ENCODE data around the gene VWF.

VWF gene

GRCh38 chr12:5984873-5985272, 139.6 kb downstream of the VWF start:
- DNase-seq (ENCODE audit: low read depth, low spot score) = no peak

- DNase-seq (ENCODE audit: low read depth, low spot score) = no peak
Observed at GRCh38 chr12:5982106-5982505, 142.4 kb downstream of the VWF start.

DNA sequence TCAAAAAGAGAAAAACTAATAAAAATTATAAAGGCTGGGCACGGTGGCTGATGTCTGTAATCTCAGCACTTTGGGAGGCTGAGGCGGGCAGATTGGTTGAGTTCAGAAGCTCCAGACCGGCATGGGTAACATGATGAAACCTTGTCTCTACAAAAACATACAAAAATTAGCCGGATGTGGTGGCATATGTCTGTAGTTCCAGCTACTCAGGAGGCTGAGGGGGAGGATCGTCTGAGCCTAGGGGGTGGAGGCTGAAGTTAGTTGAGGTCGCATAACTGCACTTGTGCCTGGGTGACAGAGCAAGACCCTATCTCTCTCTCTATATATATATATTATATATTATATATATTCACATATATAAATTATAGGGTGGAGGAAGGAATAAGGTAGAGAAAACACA, 146.9 kb downstream of the VWF start:
- no peak for DNase-seq (ENCODE audit: low read depth, low spot score)

DNA sequence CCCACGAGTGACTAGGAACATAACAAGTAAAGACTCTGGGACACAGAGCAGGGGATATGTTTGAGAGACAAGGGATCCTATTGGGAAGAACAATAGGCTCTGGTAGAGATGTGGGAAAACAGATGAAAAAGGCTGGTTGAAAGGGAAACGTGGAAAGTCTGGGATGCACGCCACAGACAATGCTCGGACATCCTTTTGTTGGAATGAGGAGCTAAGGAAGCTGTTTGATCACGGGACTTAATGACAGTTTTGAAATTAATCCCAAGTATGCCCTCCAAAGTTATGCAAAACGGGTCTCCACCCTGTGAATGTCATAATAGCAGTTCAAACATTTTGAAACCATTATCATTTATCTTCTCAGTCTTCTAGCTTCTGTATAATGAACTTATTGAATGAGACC, 147.8 kb downstream of the VWF start:
- no peak for DNase-seq (ENCODE audit: low read depth, low spot score)

DNA sequence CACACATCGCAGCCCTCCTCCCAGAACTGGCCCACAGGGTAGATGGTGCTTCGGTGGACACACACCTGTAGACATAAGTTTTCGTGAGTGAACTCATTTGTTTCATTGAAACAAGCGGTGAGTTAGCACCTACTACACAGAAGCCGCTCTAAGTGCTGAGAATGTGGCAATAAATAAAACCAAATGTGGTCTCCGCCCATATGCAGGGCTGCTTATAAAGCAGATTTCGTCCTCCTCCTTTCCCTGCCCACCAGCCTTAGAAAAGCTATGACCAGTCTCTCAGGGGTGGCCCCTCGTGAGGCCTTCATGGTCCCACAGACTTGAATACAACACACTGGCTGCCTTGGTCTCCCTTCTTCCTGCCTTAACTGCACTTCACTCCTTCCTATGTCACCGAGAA, 148.3 kb downstream of the VWF start:
- no peak for DNase-seq (ENCODE audit: low read depth, low spot score)

- no peak for DNase-seq (ENCODE audit: low read depth, low spot score)
Observed at GRCh38 chr12:5973461-5974115, 150.9 kb downstream of the VWF start.

GRCh38 chr12:5972387-5972786, 152.1 kb downstream of the VWF start:
- DNase-seq (ENCODE audit: low read depth, low spot score) = no peak

- DNase-seq (ENCODE audit: low read depth, low spot score) = no peak
Observed at GRCh38 chr12:5971194-5971850, 153.1 kb downstream of the VWF start.

DNA sequence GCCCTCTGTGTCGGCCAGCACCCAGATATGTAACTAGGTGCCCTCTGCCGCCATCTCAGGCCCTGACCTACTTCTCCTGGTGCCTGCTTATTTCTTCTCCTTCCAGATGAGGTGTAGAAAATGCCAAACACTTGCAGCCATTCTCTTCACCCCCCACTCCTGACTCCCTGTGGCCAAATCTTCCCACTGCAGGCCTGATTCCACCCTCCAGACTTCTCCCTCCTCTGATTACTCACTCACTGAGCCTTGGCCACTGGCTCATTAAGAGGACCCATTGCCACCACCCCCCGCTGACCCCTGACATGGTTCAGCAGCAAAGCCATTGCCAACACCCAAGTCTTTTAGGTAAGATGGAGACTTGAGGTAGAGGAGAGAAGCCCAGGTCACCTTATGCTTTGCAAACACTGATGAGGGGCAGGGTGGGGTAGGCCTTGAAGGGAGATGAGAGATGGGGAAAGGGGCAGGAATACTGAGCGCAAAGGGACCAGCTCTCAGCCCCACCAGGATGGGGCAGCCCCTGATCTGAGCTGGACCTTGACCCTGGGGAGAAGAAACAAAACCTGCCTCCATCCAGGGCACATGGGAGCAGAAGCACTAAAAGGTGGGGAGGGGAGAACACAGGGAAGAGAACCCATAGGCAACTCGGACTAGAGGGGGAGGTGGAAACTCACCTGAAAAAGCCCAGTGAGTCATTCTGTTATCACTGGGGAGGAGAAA, 154.3 kb downstream of the VWF start:
- no peak for DNase-seq (ENCODE audit: low read depth, low spot score)

DNA sequence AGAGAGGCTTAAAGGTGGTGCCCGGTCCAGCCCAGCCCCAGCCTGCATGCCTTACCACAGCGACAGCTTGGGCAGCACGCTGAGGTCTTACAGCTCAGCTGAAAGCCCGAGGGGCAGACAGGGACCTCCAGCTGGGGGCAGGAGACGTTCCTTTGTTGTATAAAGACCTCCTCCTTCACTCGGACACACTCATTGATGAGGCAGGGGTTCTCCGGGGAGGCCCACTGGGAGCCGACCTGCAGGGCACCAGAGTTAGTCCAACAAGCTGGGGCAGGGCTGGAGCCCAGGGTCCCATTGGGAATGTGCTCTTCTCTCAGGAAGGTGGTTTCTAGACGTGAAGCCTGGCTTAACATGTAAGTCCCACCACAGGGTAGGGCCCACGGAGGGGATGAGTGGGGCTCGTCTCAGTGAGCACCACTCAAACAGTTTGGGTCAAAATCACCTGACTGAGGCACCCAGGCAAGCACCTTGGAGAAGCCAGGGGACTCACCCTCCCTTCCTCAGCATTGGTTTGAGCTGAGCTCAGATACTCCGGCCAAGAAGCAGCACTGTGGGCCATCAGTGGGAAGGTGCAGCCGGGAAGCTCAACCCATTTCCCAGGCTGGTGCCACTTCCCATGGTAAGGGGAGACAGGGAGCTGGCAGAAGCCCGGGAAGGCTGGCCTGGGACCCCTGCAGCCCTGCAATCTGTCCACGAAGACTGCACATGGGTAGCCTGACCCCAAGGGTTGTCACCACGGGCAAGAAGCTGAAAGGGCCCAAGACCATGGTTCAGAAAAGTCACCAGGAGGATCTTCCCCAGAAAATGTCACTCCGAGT, 155.1 kb downstream of the VWF start:
- DNase-seq (ENCODE audit: low read depth, low spot score) = no peak

DNA sequence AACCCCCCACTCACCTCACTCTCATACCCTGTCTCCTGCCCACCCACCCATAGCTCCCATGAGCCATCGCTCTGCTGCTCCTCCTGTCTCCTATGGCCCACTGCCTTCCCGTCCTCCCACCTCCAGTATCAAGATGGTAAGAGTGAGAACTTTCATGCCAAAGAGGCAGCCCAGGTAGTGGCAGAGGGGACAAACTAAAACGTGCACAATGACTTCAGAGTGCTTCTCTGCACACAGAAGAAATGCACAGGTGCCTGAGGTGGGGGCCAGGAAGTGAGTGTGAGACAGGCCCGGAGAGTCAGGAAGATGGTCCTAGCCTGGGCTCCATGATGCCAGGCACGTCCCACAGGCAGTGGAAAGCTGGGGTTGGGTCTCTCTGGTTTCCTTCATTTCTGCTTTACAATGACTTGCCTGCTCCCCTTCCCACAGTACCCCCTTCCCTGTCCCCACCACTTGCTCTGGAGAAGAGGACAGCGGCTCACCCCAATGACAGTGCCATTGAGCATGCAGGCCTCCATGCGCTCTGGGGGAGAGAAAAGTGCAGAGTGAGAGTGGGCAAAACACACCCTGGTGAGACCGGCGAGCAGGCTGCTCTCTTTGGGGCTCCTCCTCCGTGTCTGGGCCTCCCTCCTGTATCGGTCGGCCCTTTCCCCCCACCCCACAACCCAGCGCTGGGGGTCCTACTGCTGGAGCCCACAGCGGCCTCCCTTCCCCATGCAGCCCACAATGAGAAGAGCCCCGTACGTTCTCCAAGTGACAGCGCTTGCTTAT, 156.6 kb downstream of the VWF start:
- no peak for DNase-seq (ENCODE audit: low read depth, low spot score)

DNA sequence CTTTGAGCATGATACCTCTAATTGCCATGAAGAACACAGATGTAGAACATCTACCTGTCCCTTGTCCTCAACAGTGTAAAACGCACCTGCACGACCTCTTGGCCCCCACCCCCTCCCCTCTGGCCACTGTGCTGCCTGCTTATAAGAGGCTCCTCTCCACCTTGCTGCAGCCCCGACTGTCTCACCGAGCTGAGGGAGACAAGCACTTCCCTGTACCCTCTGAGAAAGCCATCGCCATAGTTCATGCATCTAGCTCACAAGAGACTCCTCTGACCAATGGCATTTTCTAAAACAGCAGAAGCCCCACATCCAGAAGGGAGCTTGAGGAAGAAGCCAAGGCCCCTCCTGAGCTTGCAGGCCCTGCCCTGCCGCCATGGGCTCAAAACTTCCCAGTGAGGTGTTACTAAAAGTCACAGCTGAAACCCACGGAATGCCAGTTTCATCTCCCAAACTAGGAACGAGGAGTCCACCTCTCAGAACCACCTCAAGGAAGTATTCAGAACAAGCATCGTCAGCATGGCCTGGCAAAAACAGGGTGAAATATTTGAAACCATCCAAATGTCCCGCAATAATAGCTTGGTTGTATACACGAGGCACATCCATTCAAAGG, 157.9 kb downstream of the VWF start:
- DNase-seq (ENCODE audit: low read depth, low spot score) = no peak

- no peak for DNase-seq (ENCODE audit: low read depth, low spot score)
Observed at GRCh38 chr12:5965950-5966383, 158.5 kb downstream of the VWF start.

GRCh38 chr12:5964913-5965900, 159.3 kb downstream of the VWF start:
- no peak for DNase-seq (ENCODE audit: low read depth, low spot score)

DNA sequence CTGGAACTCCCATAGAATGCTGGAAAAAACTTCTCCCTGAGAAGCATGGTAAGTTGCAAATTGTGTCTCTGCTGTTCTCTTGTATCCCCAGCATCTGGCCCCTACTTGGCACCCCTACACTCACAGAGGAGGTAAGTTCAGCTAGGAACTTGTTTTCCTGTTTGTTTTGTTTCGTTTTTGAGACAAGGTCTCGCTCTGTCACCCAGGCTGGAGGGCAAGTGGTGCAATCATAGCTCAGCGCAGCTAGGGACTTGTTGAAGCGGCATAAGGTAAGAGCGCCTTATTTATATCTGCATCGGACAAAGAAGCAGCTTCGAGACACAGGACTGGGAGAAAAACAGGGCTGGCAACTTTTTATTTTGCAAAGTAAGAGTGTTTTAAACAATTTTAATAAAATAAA, 161.0 kb downstream of the VWF start:
- DNase-seq (ENCODE audit: low read depth, low spot score) = no peak

GRCh38 chr12:5960783-5961182, 163.7 kb downstream of the VWF start:
- no peak for DNase-seq (ENCODE audit: low read depth, low spot score)

GRCh38 chr12:5956987-5957386, 167.5 kb downstream of the VWF start:
- DNase-seq (ENCODE audit: low read depth, low spot score) = no peak

GRCh38 chr12:5954661-5955060, 169.8 kb downstream of the VWF start:
- DNase-seq (ENCODE audit: low read depth, low spot score) = no peak

- DNase-seq (ENCODE audit: low read depth, low spot score) = no peak
Observed at GRCh38 chr12:5953835-5954586, 170.5 kb downstream of the VWF start.

All from activated CD4-positive, CD25-positive, alpha-beta regulatory T cell treated with anti-CD3 and anti-CD28 coated beads, Interleukin-2, amount 50 U/mL, for 16 hours (primary cell).